ENCODE results near the gene CKAP2L. TPM values are rescaled to one million over a fixed set of nuclear protein-coding genes. Genes with fewer than 3 reads are reported as not detected.

Gene CKAP2L
- total and polyA plus RNA-seq, 2 donors (not counting 1 experiment from before 2014, with no cell fraction given) = 3.0 to 4.4 TPM

- no peak overlapping the region for H2AFZ ChIP-seq (ENCODE audit: low read length)
- no peaks in the 10 kb centered on the region for H3K36me3 ChIP-seq (ENCODE audit: control insufficient read depth, insufficient read depth, low read length)
- no peaks in the 10 kb centered on the region for H3K9me3 ChIP-seq (ENCODE audit: control insufficient read depth, insufficient read depth, low read depth, low read length)
- H3K27me3 ChIP-seq (ENCODE audit: control insufficient read depth, insufficient read depth, low read length) = no peaks in the 10 kb centered on the region
- H3K4me3 ChIP-seq (replicated peaks in 1 of 4; ENCODE audit: control extremely low read depth in 1 of 4, insufficient read depth in 1 of 4, low read depth in 3 of 4, low read length in 4 of 4) = no peak overlapping the region
- H3K79me2 ChIP-seq (ENCODE audit: control insufficient read depth, insufficient read depth, low read length) = no peaks in the 10 kb centered on the region
- TF ChIP-seq, protein P1, sequence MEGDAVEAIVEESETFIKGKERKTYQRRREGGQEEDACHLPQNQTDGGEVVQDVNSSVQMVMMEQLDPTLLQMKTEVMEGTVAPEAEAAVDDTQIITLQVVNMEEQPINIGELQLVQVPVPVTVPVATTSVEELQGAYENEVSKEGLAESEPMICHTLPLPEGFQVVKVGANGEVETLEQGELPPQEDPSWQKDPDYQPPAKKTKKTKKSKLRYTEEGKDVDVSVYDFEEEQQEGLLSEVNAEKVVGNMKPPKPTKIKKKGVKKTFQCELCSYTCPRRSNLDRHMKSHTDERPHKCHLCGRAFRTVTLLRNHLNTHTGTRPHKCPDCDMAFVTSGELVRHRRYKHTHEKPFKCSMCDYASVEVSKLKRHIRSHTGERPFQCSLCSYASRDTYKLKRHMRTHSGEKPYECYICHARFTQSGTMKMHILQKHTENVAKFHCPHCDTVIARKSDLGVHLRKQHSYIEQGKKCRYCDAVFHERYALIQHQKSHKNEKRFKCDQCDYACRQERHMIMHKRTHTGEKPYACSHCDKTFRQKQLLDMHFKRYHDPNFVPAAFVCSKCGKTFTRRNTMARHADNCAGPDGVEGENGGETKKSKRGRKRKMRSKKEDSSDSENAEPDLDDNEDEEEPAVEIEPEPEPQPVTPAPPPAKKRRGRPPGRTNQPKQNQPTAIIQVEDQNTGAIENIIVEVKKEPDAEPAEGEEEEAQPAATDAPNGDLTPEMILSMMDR (conservative IDR thresholded peaks at IDR 0.05 in 1 of 2, IDR thresholded peaks at IDR 0.05 in 1 of 2; ENCODE audit: low read depth in 1 of 2, low read length in 2 of 2) = no peak
- TF ChIP-seq EZH2 (IDR thresholded peaks at IDR 0.05; ENCODE audit: low read length, missing control alignments) = no peak
- peak overlapping the region; percentile 45 for H3K27ac ChIP-seq (ENCODE audit: insufficient read depth, low read length)
- no peak overlapping the region for H3K9ac ChIP-seq (ENCODE audit: insufficient read depth, low read length)
- H4K20me1 ChIP-seq (ENCODE audit: control insufficient read depth, extremely low read depth, insufficient read depth, low read length) = no peaks in the 10 kb centered on the region
- peak overlapping the region; percentile 17 for H3K4me2 ChIP-seq (ENCODE audit: extremely low read depth, insufficient read depth, low read length)
- H3K4me1 ChIP-seq (ENCODE audit: control insufficient read depth, extremely low read depth, insufficient read depth, low read length) = peaks cover 5% of the 10 kb centered on the region
- peak; percentile 72 to 91 for DNase-seq (ENCODE audit: low read depth in 2 of 2)
Measured at GRCh38 chr2:112812318-112813267, 48.2 kb upstream of the CKAP2L start.

GRCh38 chr2:112811841-112812306 lies 47.5 kb upstream of the CKAP2L start:
- Histone ChIP-seq H3K9ac (ENCODE audit: insufficient read depth, low read length) (no peak overlapping the region), H3K4me3 (replicated peaks in 1 of 4; ENCODE audit: control extremely low read depth in 1 of 4, insufficient read depth in 1 of 4, low read depth in 3 of 4, low read length in 4 of 4) (no peak overlapping the region), H2AFZ (ENCODE audit: low read length) (peak overlapping the region; percentile 1), H3K27ac (ENCODE audit: insufficient read depth, low read length) (no peak overlapping the region), H3K36me3 (ENCODE audit: control insufficient read depth, insufficient read depth, low read length) (no peaks in the 10 kb centered on the region), H3K27me3 (ENCODE audit: control insufficient read depth, insufficient read depth, low read length) (no peaks in the 10 kb centered on the region), H3K79me2 (ENCODE audit: control insufficient read depth, insufficient read depth, low read length) (no peaks in the 10 kb centered on the region), H4K20me1 (ENCODE audit: control insufficient read depth, extremely low read depth, insufficient read depth, low read length) (no peaks in the 10 kb centered on the region), H3K9me3 (ENCODE audit: control insufficient read depth, insufficient read depth, low read depth, low read length) (no peaks in the 10 kb centered on the region), H3K4me2 (ENCODE audit: extremely low read depth, insufficient read depth, low read length) (no peak overlapping the region), H3K4me1 (ENCODE audit: control insufficient read depth, extremely low read depth, insufficient read depth, low read length) (peaks cover 5% of the 10 kb centered on the region)
- no peak for TF ChIP-seq EZH2 (IDR thresholded peaks at IDR 0.05; ENCODE audit: low read length, missing control alignments)
- TF ChIP-seq, protein P1 (conservative IDR thresholded peaks at IDR 0.05 in 1 of 2, IDR thresholded peaks at IDR 0.05 in 1 of 2; ENCODE audit: low read depth in 1 of 2, low read length in 2 of 2) = no peak
- DNase-seq (ENCODE audit: low read depth in 2 of 2) = peak; percentile 64 to 86

- Histone ChIP-seq H3K4me2 (ENCODE audit: extremely low read depth, insufficient read depth, low read length) (no peak overlapping the region), H4K20me1 (ENCODE audit: control insufficient read depth, extremely low read depth, insufficient read depth, low read length) (no peaks in the 10 kb centered on the region), H3K4me3 (replicated peaks in 1 of 4; ENCODE audit: control extremely low read depth in 1 of 4, insufficient read depth in 1 of 4, low read depth in 3 of 4, low read length in 4 of 4) (no peak overlapping the region), H3K9me3 (ENCODE audit: control insufficient read depth, insufficient read depth, low read depth, low read length) (no peaks in the 10 kb centered on the region), H3K27me3 (ENCODE audit: control insufficient read depth, insufficient read depth, low read length) (no peaks in the 10 kb centered on the region), H3K79me2 (ENCODE audit: control insufficient read depth, insufficient read depth, low read length) (no peaks in the 10 kb centered on the region), H3K27ac (ENCODE audit: insufficient read depth, low read length) (no peak overlapping the region), H3K4me1 (ENCODE audit: control insufficient read depth, extremely low read depth, insufficient read depth, low read length) (peaks cover 5% of the 10 kb centered on the region), H3K36me3 (ENCODE audit: control insufficient read depth, insufficient read depth, low read length) (no peaks in the 10 kb centered on the region), H3K9ac (ENCODE audit: insufficient read depth, low read length) (no peak overlapping the region), H2AFZ (ENCODE audit: low read length) (no peak overlapping the region)
- TF ChIP-seq, protein P1 (conservative IDR thresholded peaks at IDR 0.05 in 1 of 2, IDR thresholded peaks at IDR 0.05 in 1 of 2; ENCODE audit: low read depth in 1 of 2, low read length in 2 of 2) = no peak
- TF ChIP-seq EZH2 (IDR thresholded peaks at IDR 0.05; ENCODE audit: low read length, missing control alignments) = no peak
- no peak for DNase-seq (ENCODE audit: low read depth in 2 of 2)
Measured at GRCh38 chr2:112811276-112811831, 46.9 kb upstream of the CKAP2L start.
